SK-N-SH (cell line): ENCODE measurements around the gene LRRC37B. TPM values are rescaled to one million over a fixed set of nuclear protein-coding genes. Genes with fewer than 3 reads are reported as not detected.
"Not testable (repeated sequence)": the region's sequence is repeated elsewhere in the genome, so short reads cannot be mapped to it uniquely, and the experiment has no call there.

Source experiments
- CTCF ChIA-PET: fragments of 300-600, 350-600 bp; formaldehyde crosslinking; extraction: SDS; loops from one replicate; lab custom pipeline; 2021; lab: Yijun Ruan, JAX
- POLR2A ChIA-PET: fragments of 350-600 bp; sonication (Branson Sonifier 250); formaldehyde crosslinking; extraction: SDS; loops from one replicate; lab custom pipeline; 2020; ENCODE audit warnings: antibody characterized with exemption, inconsistent platforms; lab: Yijun Ruan, JAX
- DNase-seq: peaks from one replicate; pipeline ENCODE4 v3.0.0; 2012
- H2AFZ ChIP-seq: fragments of 200-600 bp; sonication (generic); 2 replicates; pipeline ENCODE4 v1.8.1; 2016; ENCODE audit warnings: antibody characterized with exemption, mild to moderate bottlenecking, low read depth
- H3F3A ChIP-seq: fragments of 200-600 bp; sonication (generic); replicated peaks from 2 replicates; pipeline ENCODE3; 2016; ENCODE audit warnings: antibody characterized with exemption, mild to moderate bottlenecking; ENCODE audit not compliant: insufficient read depth
- H3K27ac ChIP-seq, 2 experiments: fragments of 200-500 bp in 1 of 2; fragments of 200-600 bp in 1 of 2; sonication (Bioruptor generic) in 1 of 2; sonication (generic), shearing (Covaris generic) in 1 of 2; 2 replicates each; pipeline versions ENCODE4 v1.5.1 to v1.6.1; 2014 to 2016; ENCODE audit warnings: low read depth in 2 of 2, inconsistent platforms in 1 of 2, low read length in 1 of 2, mild to moderate bottlenecking in 1 of 2, mixed read lengths in 1 of 2
- H3K27me3 ChIP-seq: fragments of 200-600 bp; sonication (generic), shearing (Covaris generic); 2 replicates; pipeline ENCODE4 v1.6.1; 2016; ENCODE audit warnings: mixed run types; ENCODE audit not compliant: insufficient read depth
- H3K36me3 ChIP-seq, 2 experiments: fragments of 200-500 bp in 1 of 2; fragments of 200-600 bp in 1 of 2; sonication (Bioruptor generic) in 1 of 2; sonication (generic) in 1 of 2; replicated peaks in 1 of 2; 2 replicates each; pipeline versions ENCODE3 to v1.5.1; 2014 to 2016; ENCODE audit warnings: low read length in 1 of 2, mild to moderate bottlenecking in 1 of 2; ENCODE audit not compliant: insufficient read depth in 2 of 2, control insufficient read depth in 1 of 2
- H3K4me1 ChIP-seq, 2 experiments: fragments of 200-500 bp in 1 of 2; fragments of 200-600 bp in 1 of 2; sonication (Bioruptor generic) in 1 of 2; sonication (generic), shearing (Covaris generic) in 1 of 2; 2 replicates each; pipeline versions ENCODE4 v1.5.1 to v1.6.1; 2014 to 2016; ENCODE audit warnings: low read depth in 1 of 2, low read length in 1 of 2, mixed run types in 1 of 2; ENCODE audit not compliant: insufficient read depth in 2 of 2, control insufficient read depth in 1 of 2
- H3K4me2 ChIP-seq: fragments of 200-600 bp; sonication (generic), shearing (Covaris generic); 2 replicates; pipeline ENCODE4 v1.6.1; 2017; ENCODE audit warnings: mixed run types
- H3K4me3 ChIP-seq, 2 experiments: fragments of 200-500 bp in 1 of 2; fragments of 200-600 bp in 1 of 2; sonication (Bioruptor generic) in 1 of 2; sonication (generic), shearing (Covaris generic) in 1 of 2; 2 replicates each; pipeline versions ENCODE4 v1.5.1 to v1.8.1; 2014 to 2016; ENCODE audit warnings: low read depth in 2 of 2, inconsistent platforms in 1 of 2, low read length in 1 of 2, mild to moderate bottlenecking in 1 of 2, mixed read lengths in 1 of 2, moderate library complexity in 1 of 2
- H3K79me2 ChIP-seq: fragments of 200-600 bp; sonication (generic); 2 replicates; pipeline ENCODE4 v1.8.1; 2017; ENCODE audit warnings: mild to moderate bottlenecking; ENCODE audit not compliant: insufficient read depth
- H3K9ac ChIP-seq: fragments of 200-600 bp; sonication (generic); 2 replicates; pipeline ENCODE4 v1.6.1; 2017; ENCODE audit warnings: mixed run types
- H3K9me2 ChIP-seq: fragments of 200-600 bp; sonication (generic); 2 replicates; pipeline ENCODE4 v1.6.1; 2017; ENCODE audit warnings: mixed run types
- H3K9me3 ChIP-seq: fragments of 200-600 bp; sonication (generic); 2 replicates; pipeline ENCODE4 v1.6.1; 2017; ENCODE audit warnings: mixed run types, mild to moderate bottlenecking, moderate library complexity
- H4K20me1 ChIP-seq: fragments of 200-600 bp; sonication (generic); 2 replicates; pipeline ENCODE4 v1.6.1; 2017; ENCODE audit warnings: mild to moderate bottlenecking, mixed run types; ENCODE audit not compliant: insufficient read depth
- GATA2 ChIP-seq: sonication (generic); formaldehyde crosslinking; IDR thresholded peaks from 2 replicates; pipeline ENCODE4 v1.5.0; 2020; ENCODE audit warnings: mild to moderate bottlenecking, missing genetic modification reagents
- NFIC ChIP-seq: IDR thresholded peaks from 2 replicates; pipeline ENCODE4 v1.4.0; 2012; ENCODE audit warnings: borderline replicate concordance
- TCF12 ChIP-seq: IDR thresholded peaks from 2 replicates; pipeline ENCODE4 v1.4.0; 2012
- WGBS: methylation state at CpG from one replicate; pipeline ENCODE4 v1.1.6; 2017; ENCODE audit warnings: low lambda C conversion rate; 5-methylcytosine and 5-hydroxymethylcytosine counted together
- polyA plus RNA-seq, 3 experiments: library from polyadenylated mRNA; depleted of rRNA; stranded (reverse); fragments of >200 nt; gene quantifications; 2 replicates each; pipeline ENCODE4 v1.2.3, GENCODE V29; 2012

The LRRC37B gene
- polyA plus RNA-seq, 1 of the 3 experiments (the other 2 are of a cell fraction): 9.3 TPM

GRCh38 chr17:32064091-32064490 lies 56.9 kb downstream of the LRRC37B start:
- H3K9ac ChIP-seq, H3K27ac ChIP-seq, H3K4me2 ChIP-seq, CTCF ChIA-PET, H4K20me1 ChIP-seq, H3K27me3 ChIP-seq, H3K4me3 ChIP-seq, H3K4me1 ChIP-seq, H3F3A ChIP-seq, H3K79me2 ChIP-seq, H3K9me3 ChIP-seq, POLR2A ChIA-PET, DNase-seq, H2AFZ ChIP-seq, H3K36me3 ChIP-seq, H3K9me2 ChIP-seq: not testable (repeated sequence)
- WGBS: 100% methylated on average over 1 of the region's 2 CpGs

GRCh38 chr17:32066123-32066680 lies 59.0 kb downstream of the LRRC37B start:
- H2AFZ ChIP-seq, H4K20me1 ChIP-seq, H3K27me3 ChIP-seq, CTCF ChIA-PET, H3K27ac ChIP-seq, POLR2A ChIA-PET, H3K36me3 ChIP-seq, H3F3A ChIP-seq, H3K79me2 ChIP-seq, H3K9me2 ChIP-seq, H3K4me2 ChIP-seq, H3K4me1 ChIP-seq, H3K9ac ChIP-seq, H3K4me3 ChIP-seq, H3K9me3 ChIP-seq, DNase-seq: not testable (repeated sequence)
- 89% methylated on average over 7 of the region's 10 CpGs for WGBS

- H3K9me3 ChIP-seq, H2AFZ ChIP-seq, H3K36me3 ChIP-seq, DNase-seq, H3K9ac ChIP-seq, H3K9me2 ChIP-seq, CTCF ChIA-PET, H3K4me2 ChIP-seq, H3K4me1 ChIP-seq, H3K79me2 ChIP-seq, H3K27ac ChIP-seq, H3F3A ChIP-seq, H4K20me1 ChIP-seq, POLR2A ChIA-PET, H3K4me3 ChIP-seq, H3K27me3 ChIP-seq: not testable (repeated sequence)
- WGBS: 86% methylated on average over 17 of the region's 25 CpGs
Measured at GRCh38 chr17:32066863-32067642, 59.9 kb downstream of the LRRC37B start.

- TF ChIP-seq GATA2 (CRISPR knock-in tag) (peak; percentile 42), NFIC (0 out of 2 replicates have a peak, but pooled peaks have one; percentile 30), TCF12 (peak; percentile 10; the same call in 1 of the 2 replicates)
- DNase-seq, POLR2A ChIA-PET, H3K79me2 ChIP-seq, H3F3A ChIP-seq, H3K9me2 ChIP-seq, H3K36me3 ChIP-seq, H3K4me3 ChIP-seq, H3K9ac ChIP-seq, H2AFZ ChIP-seq, H3K4me2 ChIP-seq, H4K20me1 ChIP-seq, H3K27ac ChIP-seq, H3K4me1 ChIP-seq, H3K9me3 ChIP-seq, H3K27me3 ChIP-seq: not testable (repeated sequence)
- CTCF ChIA-PET: interaction anchor here (0.6 kb wide), 1 partner anchor 57 kb away, joined by 3 read pairs; no protein-coding TSS in a partner anchor
- 15% methylated on average over 2 of the region's 2 CpGs for WGBS
Measured at GRCh38 chr17:32069067-32069466, 61.9 kb downstream of the LRRC37B start.

- H3K9me2 ChIP-seq: not testable (repeated sequence)
Measured at GRCh38 chr17:32071961-32072360, 64.8 kb downstream of the LRRC37B start.

GRCh38 chr17:32073131-32073530 lies 65.9 kb downstream of the LRRC37B start:
- H3F3A ChIP-seq, H3K4me1 ChIP-seq, H3K27me3 ChIP-seq, H3K36me3 ChIP-seq, CTCF ChIA-PET, POLR2A ChIA-PET, H2AFZ ChIP-seq, H3K27ac ChIP-seq, H3K9me3 ChIP-seq, H3K4me2 ChIP-seq, H4K20me1 ChIP-seq, H3K9ac ChIP-seq, H3K9me2 ChIP-seq, H3K79me2 ChIP-seq, DNase-seq, H3K4me3 ChIP-seq: not testable (repeated sequence)
- 90% methylated on average over 4 of the region's 4 CpGs for WGBS

More at GRCh38 chr17:32071961-32072360, 64.8 kb downstream of the LRRC37B start:
- DNase-seq, CTCF ChIA-PET, H3F3A ChIP-seq, H3K27me3 ChIP-seq, H3K9me3 ChIP-seq, H3K4me3 ChIP-seq, H4K20me1 ChIP-seq, POLR2A ChIA-PET, H3K9ac ChIP-seq, H3K4me1 ChIP-seq, H3K79me2 ChIP-seq, H3K4me2 ChIP-seq, H3K36me3 ChIP-seq: not testable (repeated sequence)
- H2AFZ ChIP-seq: peak overlapping the region; percentile 46; the same call in 1 of the 2 replicates
- H3K27ac ChIP-seq: peak overlapping the region in 1 of 2 experiments; percentile 51; a peak in 2 of 4 replicates
- WGBS: 47% methylated on average over 3 of the region's 4 CpGs
